Endothelial cell of umbilical vein (primary cell): ENCODE measurements around the gene PIANP. TPM values are rescaled to one million over a fixed set of nuclear protein-coding genes. Genes with fewer than 3 reads are reported as not detected.

Source experiments
- BruUV-seq: library from RNA; stranded (reverse); fragments of 400-500 nt; replicated peaks from 2 replicates; lab custom pipeline; 2021; lab: Mats Ljungman, UMichigan
- CTCF ChIA-PET: fragments of 300-600, 350-600 bp; sonication (Branson Sonifier 250); formaldehyde crosslinking; loops from one replicate; lab custom pipeline; 2021; ENCODE audit warnings: antibody characterized with exemption, inconsistent platforms; lab: Charles Lee
- POLR2A ChIA-PET: fragments of 300-600, 350-600 bp; sonication (Branson Sonifier 250); formaldehyde crosslinking; loops from one replicate; lab custom pipeline; 2021; ENCODE audit warnings: antibody characterized with exemption, inconsistent platforms; lab: Charles Lee
- DNase-seq: peaks from one replicate; pipeline ENCODE4 v3.0.0-alpha.2; 2011; ENCODE audit warnings: low read depth, low spot score
- FAIRE-seq: peaks from 2 replicates; lab custom pipeline; 2011; peaks lifted over from hg19 to GRCh38; lab: Jason Lieb, UNC
- H2AFZ ChIP-seq: 2 replicates; pipeline ENCODE4 v1.6.0; 2012; ENCODE audit warnings: low read depth, low read length, control low read depth, inconsistent platforms
- H3K27ac ChIP-seq: 2 replicates; pipeline ENCODE4 v1.5.1; 2011; ENCODE audit warnings: low read depth, mild to moderate bottlenecking, control low read depth, low read length, moderate library complexity; ENCODE audit not compliant: insufficient read depth
- H3K27me3 ChIP-seq, 2 experiments: 2 replicates each; pipeline versions ENCODE4 v1.6.0 to v1.6.1; 2011; ENCODE audit warnings: low read length in 2 of 2, mixed read lengths in 1 of 2; ENCODE audit not compliant: control insufficient read depth in 2 of 2, insufficient read depth in 2 of 2
- H3K36me3 ChIP-seq, 2 experiments: 2 replicates in 1 of 2; 3 replicates in 1 of 2; pipeline ENCODE4 v1.5.1; 2011; ENCODE audit warnings: low read length in 2 of 2, mild to moderate bottlenecking in 1 of 2, moderate library complexity in 1 of 2; ENCODE audit not compliant: control insufficient read depth in 2 of 2, insufficient read depth in 2 of 2; ENCODE audit errors: extremely low read depth in 1 of 2
- H3K4me1 ChIP-seq: 3 replicates; pipeline ENCODE4 v1.5.1; 2011; ENCODE audit warnings: mild to moderate bottlenecking, low read length; ENCODE audit not compliant: control insufficient read depth, insufficient read depth; ENCODE audit errors: extremely low read depth
- H3K4me2 ChIP-seq: 2 replicates; pipeline ENCODE4 v1.6.1; 2011; ENCODE audit warnings: low read length, control low read depth, mixed read lengths; ENCODE audit not compliant: insufficient read depth
- H3K4me3 ChIP-seq, 3 experiments: fragments of 200-600 bp in 1 of 3; sonication (generic), shearing (Covaris generic) in 1 of 3; replicated peaks in 1 of 3; 2 replicates each; pipeline ENCODE4 v1.5.1; 2011 to 2016; ENCODE audit warnings: control low read depth in 3 of 3, low read length in 3 of 3, mild to moderate bottlenecking in 2 of 3, inconsistent platforms in 1 of 3, low read depth in 1 of 3, moderate library complexity in 1 of 3; ENCODE audit not compliant: insufficient read depth in 1 of 3
- H3K79me2 ChIP-seq: 2 replicates; pipeline ENCODE4 v1.6.0; 2012; ENCODE audit warnings: low read length, inconsistent platforms; ENCODE audit not compliant: control insufficient read depth, insufficient read depth
- H3K9ac ChIP-seq: replicated peaks from 2 replicates; pipeline ENCODE3; 2011; ENCODE audit warnings: low read length, control low read depth; ENCODE audit not compliant: insufficient read depth; ENCODE audit errors: extremely low read depth
- H3K9me1 ChIP-seq: replicated peaks from 3 replicates; pipeline ENCODE4 v1.6.0; 2011; ENCODE audit warnings: mild to moderate bottlenecking, low read length; ENCODE audit not compliant: control insufficient read depth, insufficient read depth; ENCODE audit errors: extremely low read depth
- H3K9me3 ChIP-seq: replicated peaks from 2 replicates; pipeline ENCODE4 v1.5.1; 2012; ENCODE audit warnings: low read length, inconsistent platforms; ENCODE audit not compliant: control insufficient read depth, insufficient read depth
- H4K20me1 ChIP-seq: replicated peaks from 2 replicates; pipeline ENCODE3; 2011; ENCODE audit warnings: mild to moderate bottlenecking, low read length; ENCODE audit not compliant: control insufficient read depth, insufficient read depth; ENCODE audit errors: extremely low read depth
- CTCF ChIP-seq, 2 donors: IDR thresholded peaks; 1 replicate in 1 of 2; 2 replicates in 1 of 2; pipeline ENCODE4 v1.5.1; 2011; ENCODE audit warnings: low read length in 2 of 2, mild to moderate bottlenecking in 2 of 2, moderate library complexity in 2 of 2, control low read depth in 1 of 2, inconsistent platforms in 1 of 2, low read depth in 1 of 2; ENCODE audit not compliant: insufficient read depth in 1 of 2; ENCODE audit errors: extremely low read depth in 1 of 2
- EZH2 ChIP-seq: IDR thresholded peaks from 2 replicates; pipeline ENCODE4 v1.6.1; 2012; ENCODE audit warnings: borderline replicate concordance, low read depth, mild to moderate bottlenecking, moderate library complexity, low read length, inconsistent platforms; ENCODE audit not compliant: severe bottlenecking
- FOS ChIP-seq: IDR thresholded peaks from 2 replicates; pipeline ENCODE4 v1.6.1; 2011; ENCODE audit warnings: mild to moderate bottlenecking, low read length, moderate library complexity, borderline replicate concordance; ENCODE audit not compliant: insufficient read depth
- GATA2 ChIP-seq: IDR thresholded peaks from 2 replicates; pipeline ENCODE4 v1.7.0; 2011; ENCODE audit warnings: low read depth, mild to moderate bottlenecking, moderate library complexity, mixed read lengths, low read length; ENCODE audit not compliant: insufficient read length, insufficient read depth
- JUN ChIP-seq: IDR thresholded peaks from 2 replicates; pipeline ENCODE4 v1.6.1; 2011; ENCODE audit warnings: borderline replicate concordance, low read depth; ENCODE audit not compliant: insufficient read length, insufficient read depth
- MYC ChIP-seq: IDR thresholded peaks from one replicate; pipeline ENCODE4 v1.6.1; 2011; ENCODE audit warnings: mild to moderate bottlenecking, low read depth, low read length
- POLR2A ChIP-seq: IDR thresholded peaks from 2 replicates; pipeline ENCODE4 v1.6.1; 2012; ENCODE audit warnings: low read depth, mild to moderate bottlenecking, control low read depth, low read length
- POLR2AphosphoS5 ChIP-seq: IDR thresholded peaks from 2 replicates; pipeline ENCODE4 v1.6.1; 2012; ENCODE audit warnings: low read depth, mild to moderate bottlenecking, control low read depth, low read length, moderate library complexity; ENCODE audit not compliant: insufficient read depth
- dilution Hi-C: fragments of 300-500 bp; cut with MboI; formaldehyde crosslinking; loops from one replicate; pipeline ENCODE4 v1.15.0; 2019; ENCODE audit warnings: low sequenced_read_pairs; ENCODE audit not compliant: extremely low pct_ligation_motif_present
- intact Hi-C: fragments of 100-400 bp; cut with micrococcal nuclease; formaldehyde crosslinking; loops from one replicate; pipeline ENCODE4 v1.10.0; 2022
- polyA plus RNA-seq, 4 experiments: library from polyadenylated mRNA; depleted of rRNA in 3 of 4; stranded (reverse) in 3 of 4; unstranded in 1 of 4; fragments of >200 nt; gene quantifications; 2 replicates each; pipeline versions ENCODE4 v1.2.1 to v1.2.3, GENCODE V29; 2011 to 2012; ENCODE audit warnings: missing spikeins in 1 of 4
- total RNA-seq: library from RNA; stranded (reverse); gene quantifications from 2 replicates; pipeline ENCODE4 v1.2.3, GENCODE V29; 2021
- TF ChIP-seq, protein P1 (sequence below): IDR thresholded peaks from 2 replicates; pipeline ENCODE4 v1.6.1; 2011; ENCODE audit not compliant: insufficient read depth, insufficient read length

The PIANP gene
- total and polyA plus RNA-seq, 2 donors (not counting 3 experiments of a cell fraction or from before 2014, with no cell fraction given), result 0.10 to 0.55 TPM

- Histone ChIP-seq H3K36me3 (no peaks in the 10 kb centered on the region), H3K4me1 (peaks cover 6% of the 10 kb centered on the region), H3K4me2 (no peak overlapping the region), H3K9me3 (no peaks in the 10 kb centered on the region), H3K79me2 (peaks cover 6% of the 10 kb centered on the region), H4K20me1 (no peaks in the 10 kb centered on the region), H3K9me1 (no peaks in the 10 kb centered on the region), H3K9ac (no peak overlapping the region), H3K27me3 (peaks cover 6 to 10% of the 10 kb centered on the region in 2 experiments), H3K4me3 (no peak overlapping the region), H3K27ac (no peak overlapping the region), H2AFZ (no peak overlapping the region)
- TF ChIP-seq GATA2 (no peak), FOS (no peak), CTCF (IDR thresholded peaks at IDR 0.05; ENCODE audit: extremely low read depth in 1 of 2, insufficient read depth in 1 of 2, low read depth in 1 of 2, low read length in 2 of 2) (no peak), POLR2AphosphoS5 (no peak), EZH2 (no peak), MYC (no peak), POLR2A (no peak), JUN (no peak)
- TF ChIP-seq, protein P1, sequence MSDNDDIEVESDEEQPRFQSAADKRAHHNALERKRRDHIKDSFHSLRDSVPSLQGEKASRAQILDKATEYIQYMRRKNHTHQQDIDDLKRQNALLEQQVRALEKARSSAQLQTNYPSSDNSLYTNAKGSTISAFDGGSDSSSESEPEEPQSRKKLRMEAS, result no peak
- CTCF ChIA-PET, result interaction anchor here (1.8 kb wide), 1 partner anchor 10 kb away, joined by 8 read pairs; no protein-coding TSS in a partner anchor
- dilution Hi-C loops (no loop called here), intact Hi-C loops (no loop called here)
- no peak for DNase-seq
- BruUV-seq, result no TSS peak
- POLR2A ChIA-PET, result no interaction called here
- FAIRE-seq, result no peak
These were observed 6.7 kb downstream of the PIANP start for GRCh38 chr12:6693832-6694355.
